Activated T-helper 17 cell treated with anti-CD3 and anti-CD28 coated beads, Interleukin-2, amount 50 U/mL, for 72 hours (primary cell): ENCODE measurements around the gene MRPL18. TPM values are rescaled to one million over a fixed set of nuclear protein-coding genes. Genes with fewer than 3 reads are reported as not detected.
"Not testable (repeated sequence)": the region's sequence is repeated elsewhere in the genome, so short reads cannot be mapped to it uniquely, and the experiment has no call there.

Experiments
- ATAC-seq: fragments of 150-1000 bp; cut with Tn5 transposase; replicated peaks from 2 replicates; pipeline ENCODE4 v1.10.0; 2021; ENCODE audit warnings: mild to moderate bottlenecking, moderate library complexity
- H3K27ac Mint-ChIP-seq: one replicate; pipeline ENCODE4 v1.8.0; 2022; ENCODE audit warnings: mixed read lengths
- H3K27me3 Mint-ChIP-seq: one replicate; pipeline ENCODE4 v1.8.0; 2022; ENCODE audit warnings: mixed read lengths
- H3K36me3 Mint-ChIP-seq: one replicate; pipeline ENCODE4 v1.8.0; 2022; ENCODE audit warnings: low read depth, mild to moderate bottlenecking, mixed read lengths
- H3K4me1 Mint-ChIP-seq: one replicate; pipeline ENCODE4 v1.8.0; 2022; ENCODE audit warnings: mixed read lengths
- H3K4me3 Mint-ChIP-seq: one replicate; pipeline ENCODE4 v1.8.0; 2022; ENCODE audit warnings: mild to moderate bottlenecking, mixed read lengths
- H3K9me3 Mint-ChIP-seq: one replicate; pipeline ENCODE4 v1.8.0; 2022; ENCODE audit warnings: mixed read lengths
- total RNA-seq, 2 donors: library from RNA; stranded (reverse); gene quantifications; one replicate each; pipeline ENCODE4 v1.2.3, GENCODE V29; 2022

Gene MRPL18
- total RNA-seq, 2 donors from 2014 or later = 61.9 to 124 TPM

- no peak overlapping the region for H3K27ac Mint-ChIP-seq
- H3K27me3 Mint-ChIP-seq = no peaks in the 10 kb centered on the region
- no peak for ATAC-seq
- H3K36me3 Mint-ChIP-seq = no peaks in the 10 kb centered on the region
- H3K4me3 Mint-ChIP-seq = no peak overlapping the region
- no peaks in the 10 kb centered on the region for H3K9me3 Mint-ChIP-seq
- peaks cover 15% of the 10 kb centered on the region for H3K4me1 Mint-ChIP-seq
Measured at GRCh38 chr6:159817951-159818739, 27.9 kb downstream of the MRPL18 start.

GRCh38 chr6:159819098-159819497, 28.8 kb downstream of the MRPL18 start:
- no peak for ATAC-seq
- Mint-ChIP-seq H3K9me3 (no peaks in the 10 kb centered on the region), H3K36me3 (no peaks in the 10 kb centered on the region), H3K4me1 (peaks cover 15% of the 10 kb centered on the region), H3K27ac (peak overlapping the region; percentile 81), H3K4me3 (peak overlapping the region; percentile 73), H3K27me3 (no peaks in the 10 kb centered on the region)

- peak overlapping the region; percentile 73 for H3K4me3 Mint-ChIP-seq
- no peaks in the 10 kb centered on the region for H3K9me3 Mint-ChIP-seq
- no peaks in the 10 kb centered on the region for H3K36me3 Mint-ChIP-seq
- peak overlapping the region; percentile 81 for H3K27ac Mint-ChIP-seq
- H3K27me3 Mint-ChIP-seq = no peaks in the 10 kb centered on the region
- H3K4me1 Mint-ChIP-seq = peaks cover 15% of the 10 kb centered on the region
- peak; percentile 84 for ATAC-seq
Measured at GRCh38 chr6:159819932-159820640, 29.8 kb downstream of the MRPL18 start.

GRCh38 chr6:159821122-159821521, 30.9 kb downstream of the MRPL18 start:
- Mint-ChIP-seq H3K4me3 (no peak overlapping the region), H3K36me3 (no peaks in the 10 kb centered on the region), H3K27me3 (no peaks in the 10 kb centered on the region), H3K9me3 (no peaks in the 10 kb centered on the region), H3K4me1 (peaks cover 15% of the 10 kb centered on the region), H3K27ac (no peak overlapping the region)
- ATAC-seq = no peak

GRCh38 chr6:159821726-159822125, 31.5 kb downstream of the MRPL18 start:
- no peaks in the 10 kb centered on the region for H3K27me3 Mint-ChIP-seq
- no peaks in the 10 kb centered on the region for H3K9me3 Mint-ChIP-seq
- no peak overlapping the region for H3K4me3 Mint-ChIP-seq
- H3K36me3 Mint-ChIP-seq = no peaks in the 10 kb centered on the region
- ATAC-seq = no peak
- H3K4me1 Mint-ChIP-seq = peaks cover 15% of the 10 kb centered on the region
- no peak overlapping the region for H3K27ac Mint-ChIP-seq

GRCh38 chr6:159823953-159824352, 33.7 kb downstream of the MRPL18 start:
- Mint-ChIP-seq H3K27ac (peak overlapping the region; percentile 15), H3K4me3 (no peak overlapping the region), H3K9me3 (no peaks in the 10 kb centered on the region), H3K36me3 (no peaks in the 10 kb centered on the region), H3K27me3 (no peaks in the 10 kb centered on the region), H3K4me1 (peaks cover 15% of the 10 kb centered on the region)
- no peak for ATAC-seq

- not testable (repeated sequence) for H3K27ac Mint-ChIP-seq, H3K27me3 Mint-ChIP-seq, H3K9me3 Mint-ChIP-seq, H3K4me3 Mint-ChIP-seq, ATAC-seq, H3K36me3 Mint-ChIP-seq
- peaks cover 11% of the 10 kb centered on the region for H3K4me1 Mint-ChIP-seq
Measured at GRCh38 chr6:159824690-159825089, 34.4 kb downstream of the MRPL18 start.

- H3K4me1 Mint-ChIP-seq = no peaks in the 10 kb centered on the region
- ATAC-seq = no peak
- H3K36me3 Mint-ChIP-seq = no peaks in the 10 kb centered on the region
Measured at GRCh38 chr6:159826004-159826403, 35.7 kb downstream of the MRPL18 start.

GRCh38 chr6:159826968-159827647, 36.8 kb downstream of the MRPL18 start:
- Mint-ChIP-seq H3K27me3 (no peaks in the 10 kb centered on the region), H3K36me3 (no peaks in the 10 kb centered on the region), H3K4me1 (no peaks in the 10 kb centered on the region), H3K4me3 (no peak overlapping the region), H3K9me3 (no peaks in the 10 kb centered on the region), H3K27ac (no peak overlapping the region)
- ATAC-seq = no peak

More at GRCh38 chr6:159826004-159826403, 35.7 kb downstream of the MRPL18 start:
- Mint-ChIP-seq H3K27ac (no peak overlapping the region), H3K9me3 (no peaks in the 10 kb centered on the region), H3K4me3 (no peak overlapping the region), H3K27me3 (no peaks in the 10 kb centered on the region)

- Mint-ChIP-seq H3K36me3 (no peaks in the 10 kb centered on the region), H3K4me3 (no peak overlapping the region), H3K4me1 (no peaks in the 10 kb centered on the region), H3K27me3 (no peaks in the 10 kb centered on the region), H3K9me3 (no peaks in the 10 kb centered on the region), H3K27ac (no peak overlapping the region)
- no peak for ATAC-seq
Measured at GRCh38 chr6:159828074-159828473, 37.8 kb downstream of the MRPL18 start.

GRCh38 chr6:159829526-159829925, 39.3 kb downstream of the MRPL18 start:
- no peak overlapping the region for H3K4me3 Mint-ChIP-seq
- no peaks in the 10 kb centered on the region for H3K9me3 Mint-ChIP-seq
- no peak for ATAC-seq

GRCh38 chr6:159830501-159831372, 40.5 kb downstream of the MRPL18 start:
- H3K27ac Mint-ChIP-seq = no peak overlapping the region
- ATAC-seq = no peak
- H3K4me3 Mint-ChIP-seq = no peak overlapping the region
- no peaks in the 10 kb centered on the region for H3K9me3 Mint-ChIP-seq
- H3K4me1 Mint-ChIP-seq = no peaks in the 10 kb centered on the region
- no peaks in the 10 kb centered on the region for H3K36me3 Mint-ChIP-seq
- no peaks in the 10 kb centered on the region for H3K27me3 Mint-ChIP-seq

More at GRCh38 chr6:159829526-159829925, 39.3 kb downstream of the MRPL18 start:
- no peak overlapping the region for H3K27ac Mint-ChIP-seq
- H3K36me3 Mint-ChIP-seq = no peaks in the 10 kb centered on the region
- no peaks in the 10 kb centered on the region for H3K27me3 Mint-ChIP-seq
- no peaks in the 10 kb centered on the region for H3K4me1 Mint-ChIP-seq

- no peaks in the 10 kb centered on the region for H3K36me3 Mint-ChIP-seq
- H3K27ac Mint-ChIP-seq = no peak overlapping the region
- no peak overlapping the region for H3K4me3 Mint-ChIP-seq
- ATAC-seq = no peak
- no peaks in the 10 kb centered on the region for H3K4me1 Mint-ChIP-seq
- H3K27me3 Mint-ChIP-seq = no peaks in the 10 kb centered on the region
- H3K9me3 Mint-ChIP-seq = no peaks in the 10 kb centered on the region
Measured at GRCh38 chr6:159831373-159831679, 41.1 kb downstream of the MRPL18 start.

- H3K36me3 Mint-ChIP-seq = no peaks in the 10 kb centered on the region
- no peaks in the 10 kb centered on the region for H3K27me3 Mint-ChIP-seq
- no peak overlapping the region for H3K4me3 Mint-ChIP-seq
- H3K9me3 Mint-ChIP-seq = no peaks in the 10 kb centered on the region
- ATAC-seq = no peak
- no peaks in the 10 kb centered on the region for H3K4me1 Mint-ChIP-seq
- no peak overlapping the region for H3K27ac Mint-ChIP-seq
Measured at GRCh38 chr6:159832946-159833345, 42.7 kb downstream of the MRPL18 start.
